ENCODE results near the gene GPC5. TPM values are rescaled to one million over a fixed set of nuclear protein-coding genes. Genes with fewer than 3 reads are reported as not detected.
A peak's percentile ranks its signal among the peaks of the same experiment; 100 is the strongest.

The GPC5 gene
- total RNA-seq, 1 donor from 2014 or later: 2.5 TPM

GRCh38 chr13:91353494-91353893 lies 44.9 kb upstream of the GPC5 start:
- DNase-seq (ENCODE audit: low spot score in 2 of 2, unreplicated experiment in 2 of 2): no peak
- no peak overlapping the region for H3K4me3 Mint-ChIP-seq
- peak overlapping the region; percentile 6 for H3K27ac Mint-ChIP-seq
- peaks cover 54% of the 10 kb centered on the region for H3K4me1 Mint-ChIP-seq
- peaks cover 40% of the 10 kb centered on the region for H3K36me3 Mint-ChIP-seq
- H3K27me3 Mint-ChIP-seq (ENCODE audit: low read depth): no peaks in the 10 kb centered on the region
- H3K9me3 Mint-ChIP-seq: no peaks in the 10 kb centered on the region
- TF ChIP-seq CTCF (IDR thresholded peaks at IDR 0.05; ENCODE audit: unreplicated experiment): no peak

- H3K36me3 Mint-ChIP-seq: peaks cover 40% of the 10 kb centered on the region
- H3K27ac Mint-ChIP-seq: peak overlapping the region; percentile 71
- DNase-seq (ENCODE audit: low spot score in 2 of 2, unreplicated experiment in 2 of 2): no peak
- H3K9me3 Mint-ChIP-seq: no peaks in the 10 kb centered on the region
- H3K27me3 Mint-ChIP-seq (ENCODE audit: low read depth): no peaks in the 10 kb centered on the region
- peaks cover 52% of the 10 kb centered on the region for H3K4me1 Mint-ChIP-seq
- no peak for TF ChIP-seq CTCF (IDR thresholded peaks at IDR 0.05; ENCODE audit: unreplicated experiment)
- H3K4me3 Mint-ChIP-seq: no peak overlapping the region
Observed at GRCh38 chr13:91355099-91355825, 43.2 kb upstream of the GPC5 start.

- Mint-ChIP-seq H3K27ac (no peak overlapping the region), H3K27me3 (ENCODE audit: low read depth) (no peaks in the 10 kb centered on the region), H3K4me3 (no peak overlapping the region), H3K36me3 (peaks cover 37% of the 10 kb centered on the region), H3K4me1 (peaks cover 44% of the 10 kb centered on the region), H3K9me3 (no peaks in the 10 kb centered on the region)
- DNase-seq (ENCODE audit: low spot score in 2 of 2, unreplicated experiment in 2 of 2): no peak
- no peak for TF ChIP-seq CTCF (IDR thresholded peaks at IDR 0.05; ENCODE audit: unreplicated experiment)
Observed at GRCh38 chr13:91355826-91356710, 42.4 kb upstream of the GPC5 start.

- Mint-ChIP-seq H3K4me3 (no peak overlapping the region), H3K27me3 (ENCODE audit: low read depth) (no peaks in the 10 kb centered on the region), H3K36me3 (peaks cover 34% of the 10 kb centered on the region), H3K4me1 (peaks cover 34% of the 10 kb centered on the region), H3K9me3 (no peaks in the 10 kb centered on the region), H3K27ac (no peak overlapping the region)
- DNase-seq (ENCODE audit: low spot score in 2 of 2, unreplicated experiment in 2 of 2): no peak
- TF ChIP-seq CTCF (IDR thresholded peaks at IDR 0.05; ENCODE audit: unreplicated experiment): no peak
Observed at GRCh38 chr13:91356919-91357612, 41.4 kb upstream of the GPC5 start.

GRCh38 chr13:91357613-91358386 lies 40.6 kb upstream of the GPC5 start:
- Mint-ChIP-seq H3K27ac (peak overlapping the region; percentile 31), H3K9me3 (no peaks in the 10 kb centered on the region), H3K4me1 (peaks cover 36% of the 10 kb centered on the region), H3K36me3 (peaks cover 30% of the 10 kb centered on the region), H3K27me3 (ENCODE audit: low read depth) (no peaks in the 10 kb centered on the region), H3K4me3 (no peak overlapping the region)
- TF ChIP-seq CTCF (IDR thresholded peaks at IDR 0.05; ENCODE audit: unreplicated experiment): no peak
- no peak for DNase-seq (ENCODE audit: low spot score in 2 of 2, unreplicated experiment in 2 of 2)
